ENCODE results near the gene ABI2.
"Not testable (repeated sequence)": the region's sequence is repeated elsewhere in the genome, so short reads cannot be mapped to it uniquely, and the experiment has no call there.

Gene ABI2

DNA sequence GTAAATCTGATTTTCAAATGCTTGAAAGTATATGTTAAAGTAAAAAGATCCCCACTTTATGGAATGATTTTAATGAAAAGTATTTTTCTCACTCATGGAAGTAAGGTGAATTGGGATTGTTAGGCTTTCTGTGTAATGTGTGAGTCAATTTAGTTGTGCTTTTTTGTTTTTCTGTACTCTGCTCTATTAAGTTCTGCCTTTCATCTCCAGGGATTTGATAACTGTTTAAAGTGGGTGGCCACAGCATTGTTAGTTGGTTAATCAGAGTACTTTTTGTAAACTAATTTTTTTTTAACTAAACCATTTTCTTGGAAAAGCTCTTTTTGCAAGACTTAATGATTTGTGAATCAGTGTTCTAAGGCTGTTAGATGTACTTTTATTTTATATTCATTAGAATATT, 76.8 kb downstream of the ABI2 start:
- DNase-seq, result no peak
- in situ Hi-C loops (cut with HindIII; ENCODE audit: low pct_ligation_motif_present, low pct_unique_long_range_greater_than_20kb, low sequenced_read_pairs), result no loop called here

DNA sequence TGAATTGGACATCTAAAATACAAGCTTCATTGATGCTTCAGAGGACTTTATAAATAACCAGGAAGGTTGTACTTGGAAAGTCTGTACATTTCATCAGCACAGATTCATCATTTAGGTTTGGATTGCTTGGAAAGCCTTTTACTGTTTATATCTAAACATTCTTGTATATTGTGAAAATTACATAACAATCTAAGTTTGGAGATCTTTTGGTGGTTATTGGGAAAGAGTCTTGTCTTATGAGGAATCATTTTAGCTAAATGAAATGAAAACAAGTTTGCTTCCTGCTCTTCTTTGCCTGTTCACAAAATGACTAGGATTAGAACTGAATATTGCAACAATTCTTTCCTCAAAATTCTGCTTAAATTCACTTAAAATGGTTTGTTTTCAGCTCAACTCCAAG, 79.3 kb downstream of the ABI2 start:
- DNase-seq, result no peak
- in situ Hi-C loops (cut with HindIII; ENCODE audit: low pct_ligation_motif_present, low pct_unique_long_range_greater_than_20kb, low sequenced_read_pairs), result no loop called here

DNA sequence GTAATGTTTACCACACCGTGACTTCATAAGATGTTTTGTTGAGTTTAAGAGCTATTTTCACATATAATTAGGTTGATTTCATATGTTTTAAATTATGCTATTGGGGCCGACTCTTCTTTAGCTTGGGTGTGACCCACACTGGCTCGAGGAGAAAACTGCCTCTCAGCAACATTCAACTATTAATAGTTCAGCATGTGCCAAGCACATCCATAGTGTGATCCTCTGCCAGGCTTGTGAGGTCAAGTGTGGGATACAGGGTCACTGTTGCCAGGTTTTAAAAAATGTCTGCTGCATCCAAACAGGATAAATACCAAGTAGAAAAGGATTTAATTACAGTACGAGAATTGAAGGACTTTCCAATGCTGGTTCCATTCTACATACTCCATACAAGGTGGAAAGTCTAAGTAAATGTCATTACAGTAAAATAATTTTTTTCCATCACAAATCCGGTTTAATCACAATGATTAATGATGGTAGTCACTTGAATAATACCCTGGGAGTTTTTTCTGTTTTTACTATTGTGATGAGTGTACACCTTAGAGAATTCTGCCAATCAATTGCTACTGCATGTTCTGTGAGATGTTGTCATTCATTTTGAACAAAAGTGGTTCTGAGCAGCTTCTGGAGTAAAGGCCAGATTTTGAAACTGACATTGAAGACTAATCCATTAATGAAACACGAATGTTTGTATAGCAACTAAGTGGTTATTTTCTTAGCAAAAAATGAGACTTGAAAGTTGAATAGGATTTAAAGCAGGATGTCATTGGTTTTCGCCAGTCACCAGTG, 84.5 kb downstream of the ABI2 start:
- no peak for DNase-seq
- in situ Hi-C loops (cut with HindIII; ENCODE audit: low pct_ligation_motif_present, low pct_unique_long_range_greater_than_20kb, low sequenced_read_pairs), result no loop called here

- no peak for DNase-seq
- in situ Hi-C loops (cut with HindIII; ENCODE audit: low pct_ligation_motif_present, low pct_unique_long_range_greater_than_20kb, low sequenced_read_pairs), result no loop called here
These were observed 85.6 kb downstream of the ABI2 start for GRCh38 chr2:203413796-203414195.

- in situ Hi-C loops (cut with HindIII; ENCODE audit: low pct_ligation_motif_present, low pct_unique_long_range_greater_than_20kb, low sequenced_read_pairs), result no loop called here
- no peak for DNase-seq
These were observed 90.1 kb downstream of the ABI2 start for GRCh38 chr2:203418271-203418670.

DNA sequence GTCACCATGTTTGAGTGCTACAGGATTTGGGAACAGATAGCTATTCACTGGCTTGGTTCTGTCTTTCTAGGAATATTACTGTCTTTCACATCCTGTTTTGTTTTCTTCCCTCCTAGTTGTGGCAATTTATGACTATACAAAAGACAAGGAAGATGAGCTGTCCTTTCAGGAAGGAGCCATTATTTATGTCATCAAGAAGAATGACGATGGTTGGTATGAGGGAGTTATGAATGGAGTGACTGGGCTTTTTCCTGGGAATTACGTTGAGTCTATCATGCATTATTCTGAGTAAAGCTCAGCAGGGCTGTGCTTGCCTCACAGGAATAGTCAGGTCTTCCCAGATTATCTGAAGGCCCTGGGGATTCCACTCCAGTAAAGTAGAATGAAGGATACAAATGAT, 98.9 kb downstream of the ABI2 start:
- in situ Hi-C loops (cut with HindIII; ENCODE audit: low pct_ligation_motif_present, low pct_unique_long_range_greater_than_20kb, low sequenced_read_pairs), result no loop called here
- DNase-seq, result no peak

DNA sequence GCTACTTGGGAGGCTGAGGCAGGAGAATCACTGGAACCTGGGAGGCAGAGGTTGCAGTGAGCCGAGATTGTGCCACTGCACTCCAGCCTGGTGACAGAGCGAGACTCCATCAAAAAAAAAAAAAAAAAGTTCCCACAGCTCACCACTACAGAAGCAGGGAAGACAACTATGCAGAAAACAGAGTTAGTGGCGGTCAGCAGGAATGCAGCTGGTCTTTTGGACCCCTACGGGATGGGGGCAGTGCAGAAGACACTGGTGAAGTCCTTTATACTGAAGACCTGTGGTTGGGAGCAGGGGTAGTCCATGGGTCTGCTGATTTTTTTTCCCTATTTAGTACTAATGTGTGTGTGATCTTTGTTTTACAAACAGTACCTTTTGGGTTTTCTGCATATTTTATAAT, 101.4 kb downstream of the ABI2 start:
- DNase-seq; in situ Hi-C loops (cut with HindIII; ENCODE audit: low pct_ligation_motif_present, low pct_unique_long_range_greater_than_20kb, low sequenced_read_pairs): not testable (repeated sequence)

GRCh38 chr2:203431391-203432185, 103.4 kb downstream of the ABI2 start:
- DNase-seq, result no peak
- in situ Hi-C loops (cut with HindIII; ENCODE audit: low pct_ligation_motif_present, low pct_unique_long_range_greater_than_20kb, low sequenced_read_pairs), result no loop called here

DNA sequence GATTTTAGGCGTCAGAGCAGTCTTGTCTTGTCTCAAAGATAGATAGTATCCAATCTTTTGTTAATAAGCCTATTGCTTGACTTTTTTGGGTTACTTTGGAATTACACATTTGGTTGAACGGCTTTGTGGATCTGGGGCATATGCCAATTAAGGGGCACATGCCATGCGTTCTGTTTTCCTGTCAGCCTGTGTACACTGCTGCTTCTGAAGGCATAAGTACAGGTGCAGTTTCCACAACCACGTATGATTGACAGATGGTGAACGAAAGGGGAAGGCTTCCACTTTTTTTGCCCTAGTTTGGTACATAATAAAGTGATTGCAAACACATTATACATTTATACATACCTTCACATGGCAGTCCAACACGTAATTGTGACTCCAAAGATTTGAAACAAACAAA, 104.6 kb downstream of the ABI2 start:
- DNase-seq, result no peak
- in situ Hi-C loops (cut with HindIII; ENCODE audit: low pct_ligation_motif_present, low pct_unique_long_range_greater_than_20kb, low sequenced_read_pairs), result no loop called here

DNA sequence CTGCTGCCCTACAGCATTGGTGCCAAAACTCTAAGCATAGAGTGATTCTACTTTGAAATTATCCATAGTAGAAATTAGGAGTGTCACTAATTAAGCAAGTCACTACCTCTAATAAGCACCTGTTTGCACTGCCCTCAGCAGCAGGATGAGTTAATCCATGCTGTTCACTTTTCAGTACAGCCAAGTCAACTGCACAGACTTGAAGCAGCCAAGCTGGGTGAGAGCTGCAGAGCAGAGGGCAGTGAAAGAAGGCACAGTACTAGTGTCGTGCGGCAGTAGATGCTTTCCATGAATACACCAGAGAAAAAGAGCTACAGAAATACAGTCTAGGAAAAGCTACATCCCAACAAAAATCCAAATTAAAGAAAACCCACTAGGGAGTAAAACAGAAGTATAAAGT, 108.3 kb downstream of the ABI2 start:
- DNase-seq, result no peak
- in situ Hi-C loops (cut with HindIII; ENCODE audit: low pct_ligation_motif_present, low pct_unique_long_range_greater_than_20kb, low sequenced_read_pairs), result no loop called here

- in situ Hi-C loops (cut with HindIII; ENCODE audit: low pct_ligation_motif_present, low pct_unique_long_range_greater_than_20kb, low sequenced_read_pairs), result no loop called here
- DNase-seq, result no peak
These were observed 109.3 kb downstream of the ABI2 start for GRCh38 chr2:203437511-203437910.

GRCh38 chr2:203438528-203438927, 110.3 kb downstream of the ABI2 start:
- DNase-seq, result no peak
- in situ Hi-C loops (cut with HindIII; ENCODE audit: low pct_ligation_motif_present, low pct_unique_long_range_greater_than_20kb, low sequenced_read_pairs), result no loop called here

DNA sequence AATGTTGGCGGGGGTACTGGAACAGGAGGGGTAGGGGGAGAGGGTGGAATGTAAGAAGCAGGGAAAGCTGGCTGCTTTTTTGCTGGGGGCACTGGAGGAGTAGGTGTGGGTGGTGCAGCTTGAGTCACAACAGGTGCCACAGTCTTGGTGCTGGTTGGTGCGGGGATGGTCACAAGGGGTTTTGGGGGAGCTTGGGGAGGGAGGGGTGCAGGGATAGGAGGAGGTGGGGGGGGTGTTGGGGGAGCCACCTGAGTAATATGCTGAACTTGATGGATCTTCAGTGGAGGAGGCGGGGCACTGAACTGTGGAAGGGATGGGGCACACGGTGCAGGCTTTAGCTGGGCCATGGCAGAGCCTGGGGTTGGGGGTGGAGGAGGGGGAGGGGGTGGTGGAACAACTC, 112.5 kb downstream of the ABI2 start:
- in situ Hi-C loops (cut with HindIII; ENCODE audit: low pct_ligation_motif_present, low pct_unique_long_range_greater_than_20kb, low sequenced_read_pairs), result no loop called here
- no peak for DNase-seq

- no peak for DNase-seq
- in situ Hi-C loops (cut with HindIII; ENCODE audit: low pct_ligation_motif_present, low pct_unique_long_range_greater_than_20kb, low sequenced_read_pairs), result no loop called here
These were observed 113.3 kb downstream of the ABI2 start for GRCh38 chr2:203441463-203441862.

DNA sequence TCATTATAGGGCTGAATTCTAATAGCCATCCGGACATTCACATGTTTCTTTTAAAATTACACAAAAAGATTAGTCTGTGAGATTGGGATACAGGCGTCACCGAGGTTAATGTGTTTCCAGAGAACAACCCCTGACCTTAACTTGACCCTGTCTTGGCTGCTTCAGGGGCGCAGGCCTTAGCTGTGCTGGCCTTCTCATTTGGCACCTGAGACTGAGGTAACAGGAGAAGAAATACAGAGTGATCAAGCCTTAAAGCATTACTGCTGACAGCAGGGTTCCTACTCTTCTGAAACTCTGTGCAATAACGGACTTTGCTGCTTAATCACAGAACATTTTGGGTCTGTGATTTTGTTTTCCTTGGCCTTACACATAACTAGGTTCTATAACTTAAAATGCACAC, 114.3 kb downstream of the ABI2 start:
- DNase-seq, result no peak
- in situ Hi-C loops (cut with HindIII; ENCODE audit: low pct_ligation_motif_present, low pct_unique_long_range_greater_than_20kb, low sequenced_read_pairs), result no loop called here

DNA sequence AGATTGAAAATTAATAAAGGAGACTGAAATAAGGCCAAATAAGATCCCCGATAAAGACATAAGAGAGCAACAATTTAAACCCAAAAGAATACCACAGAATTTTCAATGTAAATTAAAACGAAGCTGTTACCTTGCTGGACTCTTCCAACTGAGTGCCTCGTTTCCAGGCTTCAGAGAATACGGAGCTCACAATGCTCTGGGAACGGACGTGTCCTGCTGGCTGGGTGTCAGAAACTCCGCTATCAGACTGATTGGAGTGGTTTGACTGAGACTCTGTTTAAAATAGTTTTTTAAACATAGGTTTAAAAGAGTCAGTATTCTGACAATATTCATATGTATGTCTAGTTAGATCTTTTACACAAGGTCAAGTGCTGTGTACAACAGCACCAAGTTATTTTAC, 116.5 kb downstream of the ABI2 start:
- in situ Hi-C loops (cut with HindIII; ENCODE audit: low pct_ligation_motif_present, low pct_unique_long_range_greater_than_20kb, low sequenced_read_pairs), result no loop called here
- no peak for DNase-seq

- DNase-seq, result no peak
- in situ Hi-C loops (cut with HindIII; ENCODE audit: low pct_ligation_motif_present, low pct_unique_long_range_greater_than_20kb, low sequenced_read_pairs), result no loop called here
These were observed 117.9 kb downstream of the ABI2 start for GRCh38 chr2:203446071-203446481.

DNA sequence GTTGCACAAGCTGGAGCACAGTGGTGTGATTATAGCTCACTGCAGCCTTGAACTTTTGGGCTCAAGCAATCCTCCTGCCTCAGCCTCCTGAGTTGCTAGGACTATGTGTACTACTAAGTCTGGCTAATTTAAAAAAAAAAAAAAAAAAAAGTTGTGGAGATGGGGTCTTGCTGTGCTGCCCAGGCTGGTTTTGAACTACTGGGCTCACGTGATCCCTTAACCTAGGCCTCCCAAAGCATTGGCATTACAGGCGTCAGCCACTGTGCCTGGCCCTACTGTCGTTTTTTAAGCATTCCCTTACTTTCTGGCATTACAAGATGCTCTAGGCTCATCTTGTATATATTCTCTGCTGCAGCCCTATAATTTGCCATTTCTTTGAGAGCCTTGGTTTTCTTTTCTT, 118.6 kb downstream of the ABI2 start:
- DNase-seq, result no peak
- in situ Hi-C loops (cut with HindIII; ENCODE audit: low pct_ligation_motif_present, low pct_unique_long_range_greater_than_20kb, low sequenced_read_pairs), result no loop called here

DNA sequence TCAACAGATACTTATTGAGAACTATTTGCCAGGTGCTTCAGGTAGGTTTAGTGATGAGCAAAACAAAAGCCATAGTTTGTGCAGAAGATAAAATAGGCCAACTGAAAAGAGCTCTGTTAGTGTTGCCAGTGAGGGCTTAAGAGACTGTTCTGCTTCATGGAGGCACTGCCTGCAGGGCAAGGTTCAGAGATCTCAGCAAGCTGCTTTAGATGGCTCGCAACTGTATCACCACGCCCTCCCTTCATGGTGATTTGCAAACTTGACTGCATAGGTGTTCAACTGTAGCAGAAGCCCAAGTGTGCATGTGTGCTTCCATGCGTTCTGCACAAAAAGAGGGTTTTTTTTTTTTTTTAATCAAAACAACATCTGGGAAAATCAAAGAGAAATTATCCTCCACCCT, 122.4 kb downstream of the ABI2 start:
- DNase-seq, result no peak
- in situ Hi-C loops (cut with HindIII; ENCODE audit: low pct_ligation_motif_present, low pct_unique_long_range_greater_than_20kb, low sequenced_read_pairs), result no loop called here

- in situ Hi-C loops (cut with HindIII; ENCODE audit: low pct_ligation_motif_present, low pct_unique_long_range_greater_than_20kb, low sequenced_read_pairs), result no loop called here
- peak; percentile 64 for DNase-seq
These were observed 122.8 kb downstream of the ABI2 start for GRCh38 chr2:203451011-203451410.

All from ACHN (cell line).